Spleen (tissue), 7 donors: ENCODE measurements around the gene FLNB.

ENCODE experiments used
- POLR2A ChIP-seq, 3 donors: fragments of 450-650 bp; IDR thresholded peaks; one replicate each; pipeline ENCODE4 v1.5.1; 2017; ENCODE audit warnings: antibody characterized with exemption in 3 of 3, mild to moderate bottlenecking in 1 of 3
- TF ChIP-seq, protein P1 (sequence below), 11 experiments: fragments of 200-600 bp in 7 of 11; fragments of 450-650 bp in 4 of 11; sonication (generic) in 4 of 11; IDR thresholded peaks in 8 of 11; conservative IDR thresholded peaks in 3 of 11; 1 replicate in 7 of 11; 2 replicates in 4 of 11; pipeline versions ENCODE4 v1.4.0 to v1.8.0; 2016 to 2021; ENCODE audit warnings: antibody characterized with exemption in 11 of 11, inconsistent platforms in 4 of 11, mild to moderate bottlenecking in 1 of 11
- donor health status: DM: no; HTN: no; CAD: no; lungs with moderate emphysema.
- donor health status: DM: no; HTN: no; CAD: no.
- donor health status: DM: no; HTN: no; CAD: no.

DNA sequence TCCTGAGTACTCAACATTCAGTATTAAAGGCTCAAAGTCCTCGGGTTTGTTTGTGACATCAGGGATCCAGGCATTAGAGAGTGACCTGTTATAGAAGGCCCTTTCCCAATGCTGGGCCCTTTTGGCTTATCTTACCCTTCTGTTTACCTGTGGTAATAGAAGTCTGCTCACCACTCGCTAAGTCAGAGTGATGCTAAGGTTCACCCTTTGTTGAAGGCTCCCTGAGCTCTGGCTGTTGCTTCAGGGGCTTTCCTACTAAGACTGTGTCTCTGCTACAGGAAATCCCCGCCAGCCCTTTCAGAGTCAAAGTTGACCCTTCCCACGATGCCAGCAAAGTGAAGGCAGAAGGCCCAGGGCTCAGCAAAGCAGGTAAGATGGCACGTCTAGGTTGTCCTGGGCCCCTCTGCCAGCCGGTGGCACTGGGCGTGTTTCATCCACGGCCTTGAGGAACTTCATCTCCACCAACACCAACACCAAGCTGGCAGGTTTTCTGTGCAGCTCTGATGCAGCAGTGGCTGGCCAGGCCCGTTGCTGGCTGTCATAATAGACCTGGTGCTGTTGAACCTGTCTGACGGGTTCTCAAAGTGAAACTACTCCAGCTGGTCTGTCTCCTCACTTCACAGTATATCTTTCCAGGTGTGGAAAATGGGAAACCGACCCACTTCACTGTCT lies 103.4 kb downstream of the FLNB start:
- TF ChIP-seq, protein P1, sequence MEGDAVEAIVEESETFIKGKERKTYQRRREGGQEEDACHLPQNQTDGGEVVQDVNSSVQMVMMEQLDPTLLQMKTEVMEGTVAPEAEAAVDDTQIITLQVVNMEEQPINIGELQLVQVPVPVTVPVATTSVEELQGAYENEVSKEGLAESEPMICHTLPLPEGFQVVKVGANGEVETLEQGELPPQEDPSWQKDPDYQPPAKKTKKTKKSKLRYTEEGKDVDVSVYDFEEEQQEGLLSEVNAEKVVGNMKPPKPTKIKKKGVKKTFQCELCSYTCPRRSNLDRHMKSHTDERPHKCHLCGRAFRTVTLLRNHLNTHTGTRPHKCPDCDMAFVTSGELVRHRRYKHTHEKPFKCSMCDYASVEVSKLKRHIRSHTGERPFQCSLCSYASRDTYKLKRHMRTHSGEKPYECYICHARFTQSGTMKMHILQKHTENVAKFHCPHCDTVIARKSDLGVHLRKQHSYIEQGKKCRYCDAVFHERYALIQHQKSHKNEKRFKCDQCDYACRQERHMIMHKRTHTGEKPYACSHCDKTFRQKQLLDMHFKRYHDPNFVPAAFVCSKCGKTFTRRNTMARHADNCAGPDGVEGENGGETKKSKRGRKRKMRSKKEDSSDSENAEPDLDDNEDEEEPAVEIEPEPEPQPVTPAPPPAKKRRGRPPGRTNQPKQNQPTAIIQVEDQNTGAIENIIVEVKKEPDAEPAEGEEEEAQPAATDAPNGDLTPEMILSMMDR (IDR thresholded peaks at IDR 0.05 in 8 of 11, conservative IDR thresholded peaks at IDR 0.05 in 3 of 11): no peak
- TF ChIP-seq POLR2A (IDR thresholded peaks at IDR 0.05): no peak
